ELF-1 (cell line): ENCODE measurements around the gene QSOX1.
A peak's percentile ranks its signal among the peaks of the same experiment; 100 is the strongest.

Source experiments
- DNase-seq: peaks from one replicate; pipeline ENCODE4 v3.0.0-alpha.2; 2016; ENCODE audit warnings: low read depth, low spot score

The QSOX1 gene

GRCh38 chr1:180234369-180235076 lies 79.9 kb downstream of the QSOX1 start:
- DNase-seq = peak; percentile 73

- peak; percentile 62 for DNase-seq
These were observed 80.4 kb downstream of the QSOX1 start for GRCh38 chr1:180235077-180235501.

- no peak for DNase-seq
These were observed 81.0 kb downstream of the QSOX1 start for GRCh38 chr1:180235502-180236239.

- DNase-seq = no peak
These were observed 82.2 kb downstream of the QSOX1 start for GRCh38 chr1:180236698-180237509.

GRCh38 chr1:180237869-180238476 lies 83.3 kb downstream of the QSOX1 start:
- DNase-seq = no peak

DNA sequence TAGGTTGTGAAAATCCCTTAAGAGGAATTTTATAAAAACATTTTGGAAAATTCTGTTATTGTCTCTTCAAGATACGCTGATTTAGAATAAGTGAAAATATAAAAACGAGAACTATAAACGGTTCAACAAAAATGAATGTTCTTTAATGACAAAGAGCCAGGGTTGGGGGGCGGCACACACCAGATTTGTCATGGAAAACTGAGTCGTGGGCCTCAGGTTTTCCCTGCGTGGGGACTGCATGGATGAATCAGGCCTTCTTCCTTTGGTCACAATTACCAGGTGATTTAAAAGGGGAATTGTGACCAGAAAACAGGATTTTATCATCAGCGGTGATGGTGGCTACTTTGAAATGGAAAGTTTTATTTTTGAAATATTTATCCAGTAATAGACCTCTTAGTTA lies 84.0 kb downstream of the QSOX1 start:
- no peak for DNase-seq

- DNase-seq = peak; percentile 38
These were observed 84.8 kb downstream of the QSOX1 start for GRCh38 chr1:180239145-180240096.

DNA sequence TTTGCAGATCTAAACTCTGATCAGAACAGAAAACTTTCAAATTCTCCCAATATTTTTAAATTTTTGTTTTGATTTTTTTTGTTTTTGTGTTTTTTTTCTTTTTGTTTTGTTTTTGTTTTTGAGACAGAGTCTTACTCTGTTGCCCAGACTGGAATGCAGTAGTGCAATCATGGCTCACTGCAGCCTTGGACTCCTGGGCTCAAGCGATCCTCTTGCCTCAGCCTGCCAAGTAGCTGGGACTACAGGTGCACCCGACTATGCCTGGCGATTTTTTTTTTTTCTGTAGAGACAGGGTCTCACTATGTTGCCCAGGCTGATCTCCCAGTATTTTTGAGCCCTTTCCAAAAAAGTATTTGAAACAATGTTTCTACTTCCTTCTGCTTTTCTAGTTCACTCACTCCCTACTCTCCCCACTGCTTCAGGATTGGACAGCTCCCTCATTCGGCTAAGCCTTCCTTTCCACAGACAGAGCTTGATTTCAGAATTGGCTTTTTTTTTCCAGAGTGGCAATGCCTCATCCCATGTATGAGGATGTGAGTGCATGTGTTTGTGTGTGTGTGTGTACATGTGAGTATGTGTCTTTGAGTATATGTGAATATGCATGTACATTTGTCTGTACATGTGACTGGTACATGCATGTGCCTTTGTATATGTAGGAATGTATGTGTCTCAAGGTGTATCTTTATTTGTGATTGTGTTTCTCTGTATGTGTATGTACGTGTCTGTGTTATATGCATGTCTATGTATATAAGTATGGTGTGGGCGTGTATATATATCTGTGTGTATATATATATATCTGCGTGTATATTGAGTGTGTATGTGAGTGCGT lies 87.3 kb downstream of the QSOX1 start:
- DNase-seq = no peak

DNA sequence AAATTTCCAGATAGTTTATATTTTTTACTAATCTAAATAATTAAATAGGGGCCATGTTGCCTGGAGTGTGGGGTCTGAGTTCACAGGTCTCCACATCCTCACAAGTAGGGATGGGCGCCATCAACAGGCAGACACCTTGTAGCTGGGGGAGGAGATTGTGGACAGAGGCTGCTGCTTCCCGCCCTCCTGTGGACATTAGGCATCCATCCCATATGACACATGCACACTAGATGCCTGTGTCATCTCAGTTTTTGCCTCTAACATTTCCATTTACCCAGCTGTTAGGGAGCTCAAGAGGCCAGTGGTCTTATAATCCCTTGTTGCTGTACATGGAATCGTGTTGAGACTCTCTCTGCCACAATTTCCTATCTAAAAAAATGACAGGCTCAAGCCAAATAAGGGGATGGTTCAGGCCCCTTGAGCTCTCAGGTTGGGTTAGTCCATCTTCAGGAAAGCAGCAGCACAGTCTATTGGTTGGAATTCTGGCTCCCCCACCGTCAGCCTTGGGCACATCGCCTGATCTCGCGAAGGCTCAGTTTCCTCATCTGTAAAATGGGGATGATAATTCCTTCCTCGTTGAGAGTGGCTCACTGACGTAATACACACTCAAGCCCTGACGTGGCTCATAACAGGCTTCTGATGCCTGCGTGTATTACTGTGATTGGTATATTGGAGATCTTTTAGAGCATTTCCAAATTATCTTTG lies 89.0 kb downstream of the QSOX1 start:
- no peak for DNase-seq

DNA sequence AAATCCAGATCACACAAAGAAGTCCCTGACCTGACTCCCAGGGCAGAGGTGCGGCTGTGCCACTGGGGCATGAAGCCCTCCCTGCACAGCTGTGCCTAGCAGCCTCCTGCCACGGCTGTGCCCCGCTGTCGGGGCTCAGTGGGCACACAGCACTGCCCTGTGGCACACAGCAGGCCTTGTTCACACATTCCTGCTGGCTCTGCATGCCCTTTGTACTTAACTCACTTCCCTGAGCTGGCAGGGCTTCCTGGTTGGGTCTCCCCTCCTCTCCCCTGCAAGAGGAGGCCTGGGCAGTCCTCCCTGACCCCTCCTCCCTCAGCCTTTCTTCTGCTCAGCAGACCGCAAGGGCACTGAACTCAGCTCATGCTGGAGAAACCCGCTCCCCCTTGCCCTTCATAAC lies 90.2 kb downstream of the QSOX1 start:
- DNase-seq = no peak

DNA sequence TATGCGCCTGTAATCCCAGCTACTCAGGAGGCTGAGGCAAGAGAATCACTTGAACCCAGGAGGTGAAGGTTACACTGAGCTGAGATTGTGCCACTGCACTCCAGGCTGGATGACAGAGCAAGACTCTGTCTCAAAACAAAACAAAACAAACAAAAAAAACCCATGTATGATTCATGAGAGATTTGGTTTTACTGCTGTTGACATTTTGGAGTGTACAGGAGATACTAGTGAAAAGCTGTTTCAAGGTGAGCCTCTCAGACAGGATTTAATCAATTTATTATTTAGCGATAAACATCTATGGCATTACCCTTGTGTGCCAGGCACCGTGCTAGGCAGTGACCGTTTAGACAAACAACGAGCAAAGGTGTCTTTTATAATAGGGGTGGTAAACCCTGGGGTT lies 91.9 kb downstream of the QSOX1 start:
- DNase-seq = no peak

GRCh38 chr1:180247061-180247460 lies 92.4 kb downstream of the QSOX1 start:
- DNase-seq = no peak

GRCh38 chr1:180247580-180247979 lies 92.9 kb downstream of the QSOX1 start:
- DNase-seq = no peak

DNA sequence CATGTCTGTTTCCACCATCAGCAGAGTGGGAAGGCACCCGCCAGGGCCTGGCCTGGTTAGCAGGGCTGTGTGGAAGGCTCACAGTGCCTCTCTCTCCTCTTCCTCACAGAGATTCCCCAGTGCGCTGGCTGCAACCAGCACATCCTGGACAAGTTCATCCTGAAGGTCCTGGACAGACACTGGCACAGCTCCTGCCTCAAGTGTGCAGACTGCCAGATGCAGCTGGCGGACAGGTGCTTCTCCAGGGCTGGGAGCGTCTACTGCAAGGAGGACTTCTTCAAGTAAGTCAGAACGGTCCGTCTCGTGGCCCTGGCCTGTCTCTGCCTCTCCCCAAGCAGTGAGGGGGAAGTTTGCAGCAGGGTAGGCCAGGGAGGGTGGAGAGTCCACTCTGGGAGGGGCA lies 93.5 kb downstream of the QSOX1 start:
- no peak for DNase-seq

- peak; percentile 58 for DNase-seq
These were observed 94.3 kb downstream of the QSOX1 start for GRCh38 chr1:180248731-180249681.

- DNase-seq = no peak
These were observed 95.2 kb downstream of the QSOX1 start for GRCh38 chr1:180249725-180250498.

GRCh38 chr1:180250499-180250770 lies 95.8 kb downstream of the QSOX1 start:
- DNase-seq = no peak
